ENCODE data around the gene HS1BP3. TPM values are rescaled to one million over a fixed set of nuclear protein-coding genes. Genes with fewer than 3 reads are reported as not detected.

Gene HS1BP3
- total and polyA plus RNA-seq, 8 donors, result 13.8 to 105 (median 23.3) TPM

- no peak overlapping the region for H3K4me3 ChIP-seq
- H3K27ac ChIP-seq, result peak overlapping the region in 3 of 5 donors; percentile 89 to 97 (median 94)
- intact Hi-C loops (cut with DNase I; ENCODE audit: low total_unique reads), result no loop called here
- H3K36me3 ChIP-seq, result peaks cover 33 to 61% (median 53%) of the 10 kb centered on the region in 4 donors
- DNase-seq, result no peak
- 91 to 95% (median 92%) methylated on average over 11 of the region's 11 CpGs for WGBS, 5 donors
- TF ChIP-seq POLR2AphosphoS5 (IDR thresholded peaks at IDR 0.05) (no peak), EP300 (IDR thresholded peaks at IDR 0.05) (no peak), CTCF (IDR thresholded peaks at IDR 0.05) (no peak), POLR2A (IDR thresholded peaks at IDR 0.05) (no peak)
- no peaks in the 10 kb centered on the region for H3K27me3 ChIP-seq
- H3K9me3 ChIP-seq, result no peaks in the 10 kb centered on the region
- peaks cover 51 to 70% (median 58%) of the 10 kb centered on the region in 4 donors for H3K4me1 ChIP-seq
These were observed 28.6 kb downstream of the HS1BP3 start for GRCh38 chr2:20622296-20622686.

- H3K4me3 ChIP-seq, result no peak overlapping the region
- H3K27me3 ChIP-seq, result no peaks in the 10 kb centered on the region
- peak in 1 of 2 donors; percentile 20 for DNase-seq
- H3K36me3 ChIP-seq, result peaks cover 33 to 61% (median 53%) of the 10 kb centered on the region in 4 donors
- no peaks in the 10 kb centered on the region for H3K9me3 ChIP-seq
- 75 to 81% (median 79%) methylated on average over 10 to 12 of the region's 12 CpGs for WGBS, 5 donors
- peaks cover 52 to 70% (median 58%) of the 10 kb centered on the region in 4 donors for H3K4me1 ChIP-seq
- H3K27ac ChIP-seq, result peak overlapping the region in 4 of 5 donors; percentile 9 to 97 (median 92)
- intact Hi-C loops (cut with DNase I; ENCODE audit: low total_unique reads), result no loop called here
- TF ChIP-seq POLR2AphosphoS5 (IDR thresholded peaks at IDR 0.05), result no peak
- TF ChIP-seq POLR2A (IDR thresholded peaks at IDR 0.05), result no peak
- TF ChIP-seq EP300 (IDR thresholded peaks at IDR 0.05), result no peak
- TF ChIP-seq CTCF (IDR thresholded peaks at IDR 0.05), result no peak
These were observed 29.3 kb downstream of the HS1BP3 start for GRCh38 chr2:20621366-20622295.

GRCh38 chr2:20620696-20621365, 30.1 kb downstream of the HS1BP3 start:
- peak in 1 of 2 donors; percentile 20 for DNase-seq
- Histone ChIP-seq H3K27me3 (no peaks in the 10 kb centered on the region), H3K9me3 (no peaks in the 10 kb centered on the region), H3K27ac (peak overlapping the region in 4 of 5 donors; percentile 87 to 97 (median 92)), H3K4me3 (no peak overlapping the region), H3K4me1 (peaks cover 53 to 70% (median 58%) of the 10 kb centered on the region in 4 donors), H3K36me3 (peaks cover 33 to 56% (median 53%) of the 10 kb centered on the region in 4 donors)
- intact Hi-C loops (cut with DNase I; ENCODE audit: low total_unique reads), result no loop called here
- WGBS, 5 donors, result 64 to 85% (median 78%) methylated on average over 4 of the region's 4 CpGs
- TF ChIP-seq POLR2AphosphoS5 (IDR thresholded peaks at IDR 0.05) (no peak), CTCF (IDR thresholded peaks at IDR 0.05) (no peak), POLR2A (IDR thresholded peaks at IDR 0.05) (no peak), EP300 (IDR thresholded peaks at IDR 0.05) (no peak)

GRCh38 chr2:20620271-20620681, 30.6 kb downstream of the HS1BP3 start:
- intact Hi-C loops (cut with DNase I; ENCODE audit: low total_unique reads), result no loop called here
- WGBS, 5 donors, result 77 to 90% (median 80%) methylated on average over 8 of the region's 8 CpGs
- Histone ChIP-seq H3K36me3 (peaks cover 33 to 56% (median 53%) of the 10 kb centered on the region in 4 donors), H3K4me1 (peaks cover 52 to 72% (median 59%) of the 10 kb centered on the region in 4 donors), H3K27me3 (no peaks in the 10 kb centered on the region), H3K9me3 (no peaks in the 10 kb centered on the region), H3K4me3 (no peak overlapping the region), H3K27ac (peak overlapping the region in 4 of 5 donors; percentile 87 to 97 (median 92))
- DNase-seq, result peak in 1 of 2 donors; percentile 24
- TF ChIP-seq CTCF (IDR thresholded peaks at IDR 0.05) (no peak), POLR2A (IDR thresholded peaks at IDR 0.05) (no peak), POLR2AphosphoS5 (IDR thresholded peaks at IDR 0.05) (no peak), EP300 (IDR thresholded peaks at IDR 0.05) (no peak)
